Measurements from ENCODE around the gene EHD4. TPM values are rescaled to one million over a fixed set of nuclear protein-coding genes. Genes with fewer than 3 reads are reported as not detected.

Gene EHD4
- total RNA-seq, 1 donor from 2014 or later, result 9.1 TPM

- intact Hi-C loops (cut with micrococcal nuclease), result no loop called here
Observed at GRCh38 chr15:41981371-41982132, 9.2 kb upstream of the EHD4 start.

GRCh38 chr15:41980654-41981323 is 8.4 kb upstream of the EHD4 start:
- intact Hi-C loops (cut with micrococcal nuclease), result no loop called here

GRCh38 chr15:41979493-41980266 is 7.3 kb upstream of the EHD4 start:
- intact Hi-C loops (cut with micrococcal nuclease), result no loop called here

GRCh38 chr15:41978534-41978933 is 6.2 kb upstream of the EHD4 start:
- intact Hi-C loops (cut with micrococcal nuclease), result no loop called here

- intact Hi-C loops (cut with micrococcal nuclease), result no loop called here
Observed at GRCh38 chr15:41977757-41978383, 5.5 kb upstream of the EHD4 start.

GRCh38 chr15:41975669-41976068 is 3.3 kb upstream of the EHD4 start:
- intact Hi-C loops (cut with micrococcal nuclease), result no loop called here

GRCh38 chr15:41974041-41974440 is 1.7 kb upstream of the EHD4 start:
- intact Hi-C loops (cut with micrococcal nuclease), result loop anchor here (5.0 kb wide), 2 partner anchors 147 to 948 kb away; partner anchors contain the start of genes JMJD7 and TTBK2

- intact Hi-C loops (cut with micrococcal nuclease), result loop anchor here (1.0 to 5.0 kb wide), 4 partner anchors 35 to 950 kb away; partner anchors contain the start of genes JMJD7, MAPKBP1 and TTBK2
Observed at GRCh38 chr15:41971895-41972252, 483 bp downstream of the EHD4 start.

GRCh38 chr15:41971089-41971894 is 1.1 kb downstream of the EHD4 start:
- intact Hi-C loops (cut with micrococcal nuclease), result loop anchor here (5.0 kb wide), 2 partner anchors 144 to 951 kb away; partner anchors contain the start of genes JMJD7 and TTBK2

GRCh38 chr15:41970456-41970855 is 1.9 kb downstream of the EHD4 start:
- intact Hi-C loops (cut with micrococcal nuclease), result loop anchor here (5.0 kb wide), 2 partner anchors 143 to 952 kb away; partner anchors contain the start of genes JMJD7 and TTBK2

- intact Hi-C loops (cut with micrococcal nuclease), result loop anchor here (5.0 kb wide), 2 partner anchors 143 to 952 kb away; partner anchors contain the start of genes JMJD7 and TTBK2
Observed at GRCh38 chr15:41969851-41970431, 2.4 kb downstream of the EHD4 start.

- intact Hi-C loops (cut with micrococcal nuclease), result no loop called here
Observed at GRCh38 chr15:41968701-41969100, 3.7 kb downstream of the EHD4 start.

GRCh38 chr15:41967506-41968206 is 4.7 kb downstream of the EHD4 start:
- intact Hi-C loops (cut with micrococcal nuclease), result no loop called here

- intact Hi-C loops (cut with micrococcal nuclease), result no loop called here
Observed at GRCh38 chr15:41966920-41967465, 5.4 kb downstream of the EHD4 start.

- intact Hi-C loops (cut with micrococcal nuclease), result no loop called here
Observed at GRCh38 chr15:41966414-41966812, 5.9 kb downstream of the EHD4 start.

GRCh38 chr15:41965441-41966413 is 6.6 kb downstream of the EHD4 start:
- intact Hi-C loops (cut with micrococcal nuclease), result no loop called here

- intact Hi-C loops (cut with micrococcal nuclease), result no loop called here
Observed at GRCh38 chr15:41961595-41962202, 10.7 kb downstream of the EHD4 start.
